ENCODE measurements around the gene LONP2.
"Not testable (repeated sequence)": the region's sequence is repeated elsewhere in the genome, so short reads cannot be mapped to it uniquely, and the experiment has no call there.

GRCh38 chr16:48377301-48377700 is 133.2 kb downstream of the LONP2 start:
- not testable (repeated sequence) for TF ChIP-seq CTCF, POLR2A (IDR thresholded peaks at IDR 0.05)
